Coronary artery (tissue), 2 donors: ENCODE data around the gene DNAJA4.

ENCODE experiments used
- DNase-seq: peaks from one replicate; pipeline ENCODE4 v3.0.0-alpha.2; 2017; ENCODE audit warnings: low spot score
- H3K27ac ChIP-seq, 2 donors: fragments of 200-600 bp; sonication (generic); one replicate each; pipeline ENCODE4 v1.5.1; 2016 to 2019
- H3K4me3 ChIP-seq: fragments of 200-600 bp; sonication (generic); 2 replicates; pipeline ENCODE4 v1.5.1; 2016; ENCODE audit warnings: mild to moderate bottlenecking, moderate library complexity
- TF ChIP-seq, protein P1 (sequence below): fragments of 200-600 bp; sonication (generic); IDR thresholded peaks from one replicate; pipeline ENCODE4 v1.5.1; 2019; ENCODE audit warnings: antibody characterized with exemption

The DNAJA4 gene

DNA sequence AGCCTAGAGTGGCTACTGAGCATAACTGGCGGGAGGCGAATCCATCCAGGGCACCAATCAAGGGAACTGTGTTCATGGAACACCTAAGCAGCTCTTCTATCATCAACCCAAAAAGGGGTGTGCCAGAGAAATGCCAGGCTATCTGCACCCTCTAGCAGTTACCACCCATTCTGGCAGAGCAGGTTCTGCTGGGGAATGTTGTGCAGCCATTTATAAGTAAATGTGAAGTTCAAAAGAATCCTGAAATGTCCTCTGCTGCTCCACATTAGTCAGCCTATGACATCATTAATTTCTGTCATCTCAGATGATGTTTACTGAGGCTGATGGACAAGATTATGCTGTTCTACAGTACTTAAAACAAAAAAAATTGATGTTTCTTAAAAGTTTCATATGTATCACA is 27.3 kb downstream of the DNAJA4 start:
- TF ChIP-seq, protein P1, sequence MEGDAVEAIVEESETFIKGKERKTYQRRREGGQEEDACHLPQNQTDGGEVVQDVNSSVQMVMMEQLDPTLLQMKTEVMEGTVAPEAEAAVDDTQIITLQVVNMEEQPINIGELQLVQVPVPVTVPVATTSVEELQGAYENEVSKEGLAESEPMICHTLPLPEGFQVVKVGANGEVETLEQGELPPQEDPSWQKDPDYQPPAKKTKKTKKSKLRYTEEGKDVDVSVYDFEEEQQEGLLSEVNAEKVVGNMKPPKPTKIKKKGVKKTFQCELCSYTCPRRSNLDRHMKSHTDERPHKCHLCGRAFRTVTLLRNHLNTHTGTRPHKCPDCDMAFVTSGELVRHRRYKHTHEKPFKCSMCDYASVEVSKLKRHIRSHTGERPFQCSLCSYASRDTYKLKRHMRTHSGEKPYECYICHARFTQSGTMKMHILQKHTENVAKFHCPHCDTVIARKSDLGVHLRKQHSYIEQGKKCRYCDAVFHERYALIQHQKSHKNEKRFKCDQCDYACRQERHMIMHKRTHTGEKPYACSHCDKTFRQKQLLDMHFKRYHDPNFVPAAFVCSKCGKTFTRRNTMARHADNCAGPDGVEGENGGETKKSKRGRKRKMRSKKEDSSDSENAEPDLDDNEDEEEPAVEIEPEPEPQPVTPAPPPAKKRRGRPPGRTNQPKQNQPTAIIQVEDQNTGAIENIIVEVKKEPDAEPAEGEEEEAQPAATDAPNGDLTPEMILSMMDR = no peak
- H3K27ac ChIP-seq = no peak overlapping the region
- H3K4me3 ChIP-seq = no peak overlapping the region
- no peak for DNase-seq

DNA sequence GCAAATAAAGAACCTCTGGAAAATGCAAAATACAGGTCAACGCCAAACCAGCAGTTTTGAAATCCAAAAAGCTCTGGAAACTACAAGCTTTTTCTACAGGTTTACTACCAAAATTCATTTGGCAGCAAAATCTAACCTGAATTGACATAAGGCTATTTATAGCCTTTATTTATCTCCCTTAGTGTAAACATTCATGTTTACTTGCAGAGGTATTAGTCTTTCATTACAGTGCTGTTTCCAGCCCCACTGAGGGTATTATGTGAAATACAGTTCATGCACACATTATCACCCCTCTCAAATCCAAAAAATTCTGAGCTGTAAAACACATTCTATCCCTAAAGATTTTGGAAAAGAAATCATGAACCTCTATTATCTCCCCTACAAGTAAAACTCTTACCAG is 27.9 kb downstream of the DNAJA4 start:
- Histone ChIP-seq H3K27ac (no peak overlapping the region), H3K4me3 (no peak overlapping the region)
- TF ChIP-seq, protein P1 = no peak
- DNase-seq = no peak

DNA sequence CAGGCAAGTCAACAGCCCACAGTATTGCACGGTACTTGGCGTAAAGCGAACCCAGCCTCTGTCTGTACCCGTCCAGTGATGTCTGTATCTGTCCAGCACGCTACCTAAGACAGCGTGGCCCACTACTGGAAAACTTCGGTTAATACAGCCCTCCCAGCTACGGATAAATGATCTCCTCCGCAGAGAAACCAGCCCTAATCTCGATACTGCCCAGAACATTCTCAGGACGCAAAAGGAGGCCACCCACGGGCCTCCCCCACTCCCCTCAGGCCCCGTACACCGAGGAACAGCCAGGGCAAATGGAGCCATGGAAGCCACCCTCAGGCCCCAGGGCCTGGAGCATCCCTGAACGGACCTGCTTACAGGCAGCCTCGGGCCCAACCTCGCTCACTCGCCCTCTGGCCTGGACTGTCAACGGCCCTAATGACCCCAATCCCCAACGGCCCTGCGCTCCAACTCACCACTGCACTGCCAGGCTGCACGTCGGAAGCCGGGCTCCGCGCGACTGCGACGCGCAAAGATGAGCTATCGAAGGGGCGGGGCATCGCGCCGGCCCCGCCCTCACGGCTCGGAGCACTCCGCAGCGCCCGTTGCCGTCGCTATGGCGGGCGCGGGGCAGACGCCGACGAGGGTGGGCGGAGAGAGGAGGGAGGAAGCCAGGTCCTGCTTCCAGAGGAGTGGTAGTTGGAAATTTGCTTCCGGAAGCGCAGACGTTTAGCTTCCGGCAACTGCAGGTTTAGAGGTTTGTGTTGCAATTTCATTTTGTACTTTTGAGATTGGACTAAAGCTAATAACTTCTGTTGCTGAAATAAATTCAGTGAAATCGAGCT is 35.0 kb downstream of the DNAJA4 start, which contains the start of gene SKIC8:
TSS of gene SKIC8 (minus strand) at position 509 of the 830 bp plus-strand sequence. CDS start 3,923 bp downstream, outside the sequence.
- peak within 1 kb of the TSS; percentile 98 for H3K4me3 ChIP-seq
- TF ChIP-seq, protein P1 = no peak
- peak; percentile 94 for DNase-seq
- peak within 1 kb of the TSS; percentile 56 to 90 for H3K27ac ChIP-seq

DNA sequence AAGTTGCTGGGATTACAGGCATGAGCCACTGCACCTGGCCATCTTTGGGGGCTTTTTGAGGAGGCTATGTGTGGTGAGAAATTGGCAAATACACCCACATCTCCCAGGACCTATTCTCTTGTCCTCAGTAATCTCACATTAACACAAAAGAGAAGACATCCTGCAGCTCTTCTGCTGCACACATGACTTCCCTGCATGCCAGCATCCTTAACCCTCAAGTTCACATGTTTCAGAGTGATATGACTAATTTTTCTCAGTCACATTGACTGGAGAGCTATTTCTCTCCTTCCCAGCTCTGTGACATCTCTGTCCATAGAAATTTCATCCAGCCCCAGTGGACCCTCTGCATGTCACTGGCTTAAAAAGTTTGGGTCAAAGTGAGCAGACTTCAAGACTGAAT is 37.0 kb downstream of the DNAJA4 start:
- Histone ChIP-seq H3K27ac (no peak overlapping the region), H3K4me3 (no peak overlapping the region)
- DNase-seq = no peak
- TF ChIP-seq, protein P1 = no peak

DNA sequence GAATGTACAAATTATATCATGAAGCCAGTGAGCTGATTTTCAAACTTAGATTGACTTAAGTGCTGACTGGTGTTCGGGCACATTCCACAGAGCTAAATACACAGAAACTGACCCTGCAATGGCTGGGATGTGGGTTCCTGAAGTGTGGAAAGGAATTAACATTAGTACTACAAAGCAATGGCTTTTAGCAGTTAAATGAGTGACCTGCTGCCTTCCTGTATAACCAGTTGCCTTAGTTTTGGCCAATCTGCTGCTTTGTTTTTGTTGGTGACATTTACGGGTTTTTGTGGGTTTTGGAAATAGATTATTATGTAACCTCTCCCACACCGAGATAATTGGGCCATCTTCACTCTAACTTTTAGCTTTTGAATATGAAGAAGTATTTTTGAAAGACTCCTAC is 37.5 kb downstream of the DNAJA4 start:
- no peak for DNase-seq
- TF ChIP-seq, protein P1 = no peak
- Histone ChIP-seq H3K4me3 (no peak overlapping the region), H3K27ac (no peak overlapping the region)

DNA sequence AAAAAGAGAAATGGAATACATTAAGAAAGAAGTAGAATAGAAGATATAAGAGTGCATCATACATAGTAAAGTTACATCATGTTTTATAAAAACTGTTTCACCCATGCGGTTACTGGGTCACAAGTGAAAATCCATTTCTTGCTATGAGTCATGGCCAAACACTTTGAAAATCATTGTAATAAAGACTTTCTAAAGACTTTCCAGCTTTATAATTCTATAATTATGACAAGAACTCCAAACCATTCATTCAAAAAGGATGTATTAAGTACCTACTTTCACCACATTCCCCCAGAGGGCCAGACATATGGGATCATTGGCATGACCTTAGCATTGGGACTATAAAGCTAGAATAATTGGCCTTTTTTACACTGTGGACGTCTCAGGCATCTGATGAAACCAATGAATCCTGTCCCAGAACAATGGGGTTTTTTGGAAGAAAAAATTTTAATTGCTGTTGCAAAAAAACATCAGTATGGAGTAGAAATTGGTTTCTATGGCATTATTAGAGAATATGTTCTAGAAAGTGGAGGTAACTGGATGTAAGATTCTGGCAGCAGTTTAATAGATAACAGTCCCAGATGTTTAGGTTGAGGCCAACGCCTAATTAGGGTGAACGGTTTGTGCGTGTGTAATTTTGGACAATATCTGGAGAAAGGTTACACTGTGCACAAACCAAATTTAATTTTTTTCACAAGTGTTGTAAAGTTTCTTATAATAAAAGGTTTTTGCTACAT is 38.4 kb downstream of the DNAJA4 start:
- no peak overlapping the region for H3K27ac ChIP-seq
- TF ChIP-seq, protein P1 = no peak
- no peak for DNase-seq

More for the DNA sequence above, 38.4 kb downstream of the DNAJA4 start:
- no peak overlapping the region for H3K4me3 ChIP-seq
